MCF 10A (cell line): ENCODE data around the gene RBM39. TPM values are rescaled to one million over a fixed set of nuclear protein-coding genes. Genes with fewer than 3 reads are reported as not detected.

Experiments
- BruUV-seq: library from RNA; stranded (reverse); fragments of 400-500 nt; replicated peaks from 2 replicates; lab custom pipeline; 2021; lab: Mats Ljungman, UMichigan
- CTCF ChIA-PET: fragments of 300-600 bp; sonication (Branson Sonifier 250); formaldehyde crosslinking; extraction: SDS; loops from one replicate; lab custom pipeline; 2021; ENCODE audit warnings: antibody characterized with exemption, inconsistent platforms; lab: Yijun Ruan, JAX
- POLR2A ChIA-PET: fragments of 300-600, 350-650 bp; sonication (Branson Sonifier 250); formaldehyde crosslinking; extraction: SDS; loops from one replicate; lab custom pipeline; 2020; ENCODE audit warnings: antibody characterized with exemption, inconsistent platforms; lab: Yijun Ruan, JAX
- DNase-seq: peaks from one replicate; pipeline ENCODE4 v3.0.0-alpha.2; 2018; ENCODE audit not compliant: unreplicated experiment
- H3K27ac Mint-ChIP-seq: one replicate; pipeline ENCODE4 v1.8.0; 2022; ENCODE audit warnings: mild to moderate bottlenecking, low read depth, mixed read lengths; ENCODE audit not compliant: unreplicated experiment
- H3K27me3 Mint-ChIP-seq: one replicate; pipeline ENCODE4 v1.8.0; 2022; ENCODE audit warnings: mixed read lengths; ENCODE audit not compliant: insufficient read depth, unreplicated experiment
- H3K36me3 Mint-ChIP-seq: one replicate; pipeline ENCODE4 v1.8.0; 2022; ENCODE audit warnings: mild to moderate bottlenecking, moderate library complexity, mixed read lengths; ENCODE audit not compliant: insufficient read depth, unreplicated experiment
- H3K4me1 Mint-ChIP-seq: one replicate; pipeline ENCODE4 v1.8.0; 2022; ENCODE audit warnings: mixed read lengths; ENCODE audit not compliant: insufficient read depth, unreplicated experiment
- H3K4me3 Mint-ChIP-seq: one replicate; pipeline ENCODE4 v1.8.0; 2022; ENCODE audit warnings: mild to moderate bottlenecking, moderate library complexity, mixed read lengths; ENCODE audit not compliant: unreplicated experiment
- H3K9me3 Mint-ChIP-seq: one replicate; pipeline ENCODE4 v1.8.0; 2022; ENCODE audit warnings: mixed read lengths; ENCODE audit not compliant: unreplicated experiment
- CTCF ChIP-seq: fragments of 200-600 bp; IDR thresholded peaks from one replicate; pipeline ENCODE4 v1.8.0; 2022; ENCODE audit warnings: antibody characterized with exemption, mild to moderate bottlenecking; ENCODE audit not compliant: unreplicated experiment
- intact Hi-C: fragments of 100-400 bp; cut with micrococcal nuclease; formaldehyde crosslinking; loops from 2 replicates; pipeline ENCODE4 v1.14.1; 2022
- total RNA-seq: library from RNA; stranded (reverse); gene quantifications from 2 replicates; pipeline ENCODE4 v1.2.3, GENCODE V29; 2022

Gene RBM39
- total RNA-seq, 1 experiment from 2014 or later: 438 TPM

- Mint-ChIP-seq H3K4me1 (peaks cover 18% of the 10 kb centered on the region), H3K9me3 (no peaks in the 10 kb centered on the region), H3K27ac (no peak overlapping the region), H3K4me3 (no peak overlapping the region), H3K36me3 (peaks cover 96% of the 10 kb centered on the region), H3K27me3 (no peaks in the 10 kb centered on the region)
- intact Hi-C loops: no loop called here
- POLR2A ChIA-PET: interaction anchor here (0.7 to 5.5 kb wide), 11 partner anchors 10 to 185 kb away, joined by 3 to 45 read pairs (median 4); partner anchors contain the start of genes PHF20, RBM39 and ROMO1
- CTCF ChIA-PET: interaction anchor here (0.7 to 1.5 kb wide), 3 partner anchors 9 to 708 kb away, joined by 3 to 5 read pairs (median 3); no protein-coding TSS in a partner anchor
- no TSS peak for BruUV-seq
- TF ChIP-seq CTCF: no peak
- no peak for DNase-seq
Measured at GRCh38 chr20:35730583-35731468, 11.2 kb downstream of the RBM39 start.

GRCh38 chr20:35729836-35730582 is 12.1 kb downstream of the RBM39 start:
- Mint-ChIP-seq H3K4me3 (no peak overlapping the region), H3K36me3 (peaks cover 97% of the 10 kb centered on the region), H3K27me3 (no peaks in the 10 kb centered on the region), H3K27ac (no peak overlapping the region), H3K4me1 (peaks cover 18% of the 10 kb centered on the region), H3K9me3 (no peaks in the 10 kb centered on the region)
- intact Hi-C loops: no loop called here
- ChIA-PET CTCF (interaction anchor here (0.7 to 1.5 kb wide), 3 partner anchors 9 to 709 kb away, joined by 3 to 5 read pairs (median 3); no protein-coding TSS in a partner anchor), POLR2A (interaction anchor here (0.7 to 5.5 kb wide), 13 partner anchors 9 to 186 kb away, joined by 3 to 45 read pairs (median 5); partner anchors contain the start of genes PHF20, RBM39 and ROMO1)
- no peak for DNase-seq
- TF ChIP-seq CTCF: no peak
- BruUV-seq: no TSS peak

GRCh38 chr20:35729283-35729807 is 12.7 kb downstream of the RBM39 start:
- no peak for DNase-seq
- ChIA-PET POLR2A (interaction anchor here (0.7 to 5.5 kb wide), 10 partner anchors 10 to 40 kb away, joined by 3 to 45 read pairs (median 6); partner anchors contain the start of genes RBM39 and ROMO1), CTCF (interaction anchor here (1.1 to 2.1 kb wide), 7 partner anchors 10 to 155 kb away, joined by 3 to 6 read pairs (median 5); no protein-coding TSS in a partner anchor)
- TF ChIP-seq CTCF: no peak
- BruUV-seq: no TSS peak
- Mint-ChIP-seq H3K4me1 (peaks cover 14% of the 10 kb centered on the region), H3K9me3 (no peaks in the 10 kb centered on the region), H3K36me3 (peaks cover 97% of the 10 kb centered on the region), H3K27ac (no peak overlapping the region), H3K27me3 (no peaks in the 10 kb centered on the region), H3K4me3 (no peak overlapping the region)
- intact Hi-C loops: no loop called here
